ENCODE measurements around the gene POM121C.
A peak's percentile ranks its signal among the peaks of the same experiment; 100 is the strongest.
"Not testable (repeated sequence)": the region's sequence is repeated elsewhere in the genome, so short reads cannot be mapped to it uniquely, and the experiment has no call there.

The POM121C gene

DNA sequence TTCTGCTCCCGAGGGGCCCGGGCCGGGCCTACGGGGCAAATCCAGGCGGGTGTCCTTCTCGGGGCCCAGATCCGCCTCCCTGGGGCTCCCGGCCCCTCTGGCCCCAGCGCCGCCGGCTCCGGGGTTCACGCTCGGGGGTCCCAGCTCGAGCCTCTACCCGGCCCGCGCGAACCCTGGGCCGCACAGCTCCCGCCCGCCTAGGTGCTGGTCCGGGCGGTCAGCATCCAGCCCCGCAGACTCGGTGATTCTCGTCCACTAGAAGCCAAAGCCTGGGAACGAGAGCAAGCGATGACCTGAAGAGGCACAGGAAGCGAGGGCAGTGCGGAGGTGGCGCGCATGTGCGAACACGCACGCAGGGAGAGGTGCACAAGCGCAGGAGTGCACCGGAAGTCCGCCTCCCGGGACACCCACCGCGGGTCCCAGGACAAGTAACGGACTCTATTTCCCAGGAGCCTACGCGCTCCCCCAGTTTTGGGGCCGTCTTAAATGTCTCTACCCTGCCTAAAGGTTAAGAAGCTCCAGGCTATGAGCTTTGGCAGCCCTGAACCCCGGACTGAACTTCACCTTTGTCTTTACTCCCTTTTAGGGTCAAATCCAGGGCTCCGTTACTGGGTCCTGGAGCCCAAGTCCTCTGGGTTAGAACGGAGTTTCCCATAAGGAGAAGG, at the start of gene POM121C:
POM121C (minus strand) TSS at position 321 of the 665 bp plus-strand sequence. CDS start 44,803 bp downstream, outside the sequence.
- DNase-seq (ENCODE audit: low spot score): peak; percentile 81

DNA sequence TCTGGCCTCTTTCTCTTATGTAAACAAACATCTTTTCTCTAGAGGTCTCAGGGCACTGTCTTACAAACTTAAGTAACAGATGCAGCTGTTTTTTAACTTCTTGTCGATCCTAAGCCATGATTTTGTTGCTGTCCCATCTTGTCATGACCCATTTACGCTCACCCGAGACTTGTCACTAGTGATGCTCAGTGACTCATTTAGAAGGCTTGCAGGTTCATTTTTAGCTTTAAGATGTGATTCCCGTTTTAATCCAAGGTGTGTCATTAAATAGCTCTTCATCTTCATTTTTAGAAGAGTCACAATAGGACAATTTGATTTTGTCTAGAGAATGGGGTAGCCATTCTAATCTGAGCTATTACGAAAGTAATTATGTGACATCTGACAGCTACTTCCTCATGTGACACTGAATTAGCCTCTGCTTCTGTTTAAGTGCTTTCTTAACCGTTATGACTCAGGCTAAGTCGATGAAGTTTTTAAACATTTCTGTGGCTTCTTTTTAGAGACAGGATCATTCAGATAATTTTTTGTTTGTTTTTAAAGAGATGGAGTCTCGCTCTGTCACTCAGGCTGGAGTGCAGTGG, 48.7 kb upstream of the POM121C start:
- peak; percentile 70 for DNase-seq (ENCODE audit: low spot score)

DNA sequence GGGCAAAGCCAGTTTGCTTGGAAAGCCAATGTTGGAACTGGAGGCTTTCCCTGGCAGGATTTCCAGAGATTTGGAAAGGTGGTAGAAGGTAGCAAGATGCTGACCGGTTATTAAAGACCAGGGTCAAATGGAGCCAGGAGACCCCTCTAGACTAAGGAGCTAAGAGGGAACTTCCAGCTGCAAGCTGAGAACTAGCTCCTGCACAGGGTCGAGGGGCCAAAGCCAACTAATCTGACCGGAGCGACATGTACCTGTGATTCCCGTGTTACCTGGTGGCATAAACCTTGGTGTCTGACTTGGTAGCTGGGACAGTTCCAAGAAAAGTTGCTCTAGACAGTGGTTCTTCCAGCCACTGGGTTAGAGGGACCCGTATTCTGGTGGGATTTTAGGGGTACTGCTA, 47.8 kb upstream of the POM121C start:
- DNase-seq (ENCODE audit: low spot score): no peak

DNA sequence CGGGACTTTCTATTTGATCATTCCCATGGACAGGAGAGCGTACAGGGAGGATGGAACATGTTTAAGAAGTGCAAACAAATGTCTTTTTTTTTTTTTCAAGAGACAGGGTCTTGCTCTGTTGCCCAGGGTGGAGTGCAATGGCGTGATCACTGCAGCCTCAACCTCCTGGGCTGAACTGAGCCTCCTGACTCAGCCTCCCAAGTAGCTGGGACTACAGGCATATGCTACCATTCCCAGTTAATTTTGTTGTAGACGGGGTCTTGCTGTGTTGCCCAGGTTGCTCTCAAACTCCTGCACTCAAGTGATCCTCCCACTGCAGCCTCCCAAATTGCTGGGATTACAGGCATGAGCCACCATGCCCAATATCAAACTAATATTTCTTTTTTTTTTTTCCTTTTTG, 46.5 kb upstream of the POM121C start:
- DNase-seq (ENCODE audit: low spot score): no peak

DNA sequence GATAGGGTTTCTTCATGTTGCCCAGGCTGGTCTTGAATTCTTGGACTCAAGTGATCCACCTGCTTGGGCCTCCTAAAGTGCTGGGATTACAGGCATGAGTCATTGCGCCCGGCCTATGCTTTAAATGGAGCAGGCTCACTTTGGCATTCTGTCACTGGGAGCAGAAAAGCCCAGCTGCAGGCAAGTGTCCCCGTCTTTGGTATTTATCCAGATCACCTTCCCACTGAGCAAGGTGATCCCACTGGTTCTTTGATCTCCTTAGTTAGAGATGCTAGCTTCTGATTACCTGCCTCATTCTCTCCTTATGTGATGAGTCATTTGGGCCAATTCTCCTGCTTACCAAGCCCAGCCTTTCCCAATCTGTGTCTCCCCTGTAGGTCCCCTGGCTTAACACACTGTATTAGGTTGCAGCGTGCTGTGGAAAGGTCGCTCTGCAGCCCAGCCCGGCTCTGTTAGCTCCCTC, 45.3 kb upstream of the POM121C start:
- no peak for DNase-seq (ENCODE audit: low spot score)

DNA sequence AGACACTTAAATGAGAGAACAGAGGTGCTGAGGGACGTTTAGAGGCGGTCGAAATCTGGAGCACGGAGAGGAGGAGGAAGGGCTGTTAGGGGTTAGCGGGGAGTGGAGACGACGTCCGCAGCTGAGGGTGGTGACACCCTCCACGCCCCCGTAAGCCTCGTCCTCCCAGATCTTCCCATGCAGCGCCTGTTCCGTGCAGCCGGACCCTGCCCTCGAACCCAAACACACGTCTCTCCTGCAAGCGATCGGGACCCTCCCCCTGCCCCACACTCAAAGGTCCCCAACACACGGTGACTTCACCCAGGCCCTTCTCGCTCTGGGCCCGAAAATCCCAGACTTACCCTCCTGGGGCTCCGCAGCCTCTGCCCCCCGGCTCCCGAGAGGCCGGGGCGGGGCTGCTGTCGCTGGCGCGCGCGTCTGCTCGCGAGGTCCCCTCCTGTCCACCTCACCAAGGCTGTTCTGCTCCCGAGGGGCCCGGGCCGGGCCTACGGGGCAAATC, 41.2 kb upstream of the POM121C start:
- DNase-seq (ENCODE audit: low spot score): not testable (repeated sequence)

DNA sequence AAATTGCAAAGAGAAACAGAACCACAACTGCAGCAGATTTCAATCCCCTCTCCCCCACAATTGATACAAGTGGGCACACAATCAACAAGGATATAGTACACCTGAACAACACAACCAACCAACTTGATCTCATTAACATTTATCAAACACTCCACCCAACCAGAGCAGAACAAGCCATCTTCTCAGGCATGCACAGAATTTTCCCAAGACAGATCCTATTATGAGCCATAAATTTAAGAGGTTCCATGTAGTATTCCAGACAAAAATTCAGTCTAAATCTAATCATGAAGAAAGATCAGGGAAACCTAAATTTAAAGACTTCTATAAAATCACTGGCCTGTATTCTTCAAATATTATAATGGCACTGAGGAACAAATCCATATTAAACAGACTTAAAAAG, 35.6 kb upstream of the POM121C start:
- not testable (repeated sequence) for DNase-seq (ENCODE audit: low spot score)

DNA sequence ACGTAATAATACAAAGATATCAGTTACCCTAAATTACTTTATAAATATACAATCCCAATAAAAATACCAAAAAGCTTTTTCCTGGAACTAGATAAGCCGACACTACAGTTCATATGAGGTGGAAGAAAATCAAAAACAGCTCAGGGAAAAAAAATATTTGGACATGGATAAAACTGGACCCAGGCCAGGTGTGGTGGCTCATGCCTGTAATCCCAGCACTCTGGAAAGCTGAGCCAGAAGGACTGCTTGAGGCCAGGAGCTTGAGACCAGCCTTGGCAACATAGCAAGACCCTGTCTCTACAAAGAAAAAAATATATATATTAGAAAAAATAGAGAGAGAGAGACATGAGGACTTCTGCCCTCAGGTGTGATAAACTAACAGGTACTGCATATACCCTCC, 32.7 kb upstream of the POM121C start:
- not testable (repeated sequence) for DNase-seq (ENCODE audit: low spot score)

DNA sequence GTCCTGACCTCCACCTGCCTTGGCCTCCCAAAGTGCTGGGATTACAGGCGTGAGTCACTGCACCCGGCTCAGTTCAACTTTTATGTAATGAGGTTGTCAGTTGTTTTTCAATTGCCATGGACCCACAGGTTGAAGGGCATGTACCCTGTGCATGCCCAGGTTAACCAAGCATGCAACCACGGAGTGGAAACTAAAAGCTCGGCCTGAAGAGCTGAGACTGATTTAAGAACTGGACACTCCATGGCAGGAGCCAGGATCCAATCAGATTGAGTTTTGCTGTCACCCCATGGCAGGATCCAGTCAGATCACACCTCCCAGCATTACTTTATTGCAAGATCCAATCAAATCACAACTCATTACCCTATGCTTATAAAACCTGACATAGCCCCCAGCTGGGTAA, 22.9 kb upstream of the POM121C start:
- not testable (repeated sequence) for DNase-seq (ENCODE audit: low spot score)

DNA sequence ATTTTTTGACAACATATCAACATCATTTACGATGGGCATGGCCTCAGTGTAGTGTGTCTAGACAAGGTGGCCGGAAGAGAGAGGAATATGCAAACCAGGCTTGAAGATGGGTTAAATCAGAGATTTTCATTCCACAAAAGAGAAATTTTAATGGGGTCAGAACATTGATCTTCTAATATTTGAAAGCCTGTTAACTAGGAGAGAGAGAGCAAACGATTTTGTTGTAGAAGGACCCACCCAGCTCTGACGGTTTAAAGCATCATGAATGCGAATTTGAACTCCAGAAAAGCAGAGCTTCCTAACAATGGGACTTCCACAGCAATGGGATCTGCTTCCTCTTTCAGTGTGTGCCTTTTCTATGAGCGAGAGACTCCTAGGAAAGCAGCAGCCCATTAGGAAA, 5.9 kb upstream of the POM121C start, which contains the start of gene SPDYE5:
SPDYE5 (plus strand) TSS at position 301 of the 400 bp plus-strand sequence. CDS start 1,728 bp downstream, outside the sequence.
- not testable (repeated sequence) for DNase-seq (ENCODE audit: low spot score)

DNA sequence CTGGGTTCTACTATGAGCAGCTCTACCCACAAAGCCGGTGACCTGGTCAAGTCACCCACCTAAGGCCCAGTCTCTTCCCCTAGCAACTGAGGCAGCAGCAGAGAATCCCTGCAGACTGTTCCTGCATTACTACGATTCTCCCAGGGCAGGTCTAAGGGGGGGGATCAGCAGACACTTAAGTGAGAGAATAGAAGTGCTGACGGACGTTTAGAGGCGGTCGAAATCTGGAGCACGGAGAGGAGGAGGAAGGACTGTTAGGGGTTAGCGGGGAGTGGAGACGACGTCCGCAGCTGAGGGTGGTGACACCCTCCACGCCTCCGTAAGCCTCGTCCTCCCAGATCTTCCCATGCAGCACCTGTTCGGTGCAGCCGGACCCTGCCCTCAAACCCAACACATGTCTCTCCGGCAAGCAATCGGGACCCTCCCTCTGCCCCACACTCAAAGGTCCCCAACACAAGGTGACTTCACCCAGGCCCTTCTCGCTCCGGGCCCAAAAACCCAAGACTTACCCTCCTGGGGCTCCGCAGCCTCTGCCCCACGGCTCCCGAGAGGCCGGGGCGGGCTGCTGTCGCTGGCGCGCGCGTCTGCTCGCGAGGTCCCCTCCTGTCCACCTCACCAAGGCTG, 632 bp downstream of the POM121C start:
- DNase-seq (ENCODE audit: low spot score): not testable (repeated sequence)

DNA sequence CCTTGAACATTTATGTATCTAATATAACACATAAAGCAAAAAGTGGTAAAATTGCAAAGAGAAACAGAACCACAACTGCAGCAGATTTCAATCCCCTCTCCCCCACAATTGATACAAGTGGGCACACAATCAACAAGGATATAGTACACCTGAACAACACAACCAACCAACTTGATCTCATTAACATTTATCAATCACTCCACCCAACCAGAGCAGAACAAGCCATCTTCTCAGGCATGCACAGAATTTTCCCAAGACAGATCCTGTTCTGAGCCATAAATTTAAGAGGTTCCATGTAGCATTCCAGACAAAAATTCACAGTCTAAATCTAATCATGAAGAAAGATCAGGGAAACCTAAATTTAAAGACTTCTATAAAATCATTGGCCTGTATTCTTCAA, 5.8 kb downstream of the POM121C start:
- not testable (repeated sequence) for DNase-seq (ENCODE audit: low spot score)

DNA sequence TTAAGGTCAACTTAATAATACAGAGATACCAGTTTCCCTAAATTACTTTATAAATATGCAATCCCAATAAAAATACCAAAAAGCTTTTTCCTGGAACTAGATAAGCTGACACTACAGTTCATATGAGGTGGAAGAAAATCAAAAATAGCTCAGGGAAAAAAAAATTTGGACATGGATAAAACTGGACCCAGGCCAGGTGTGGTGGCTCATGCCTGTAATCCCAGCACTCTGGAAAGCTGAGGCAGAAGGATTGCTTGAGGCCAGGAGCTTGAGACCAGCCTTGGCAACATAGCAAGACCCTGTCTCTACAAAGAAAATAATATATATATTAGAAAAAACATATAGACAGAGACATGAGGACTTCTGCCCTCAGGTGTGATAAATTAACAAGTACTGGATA, 8.6 kb downstream of the POM121C start:
- not testable (repeated sequence) for DNase-seq (ENCODE audit: low spot score)

DNA sequence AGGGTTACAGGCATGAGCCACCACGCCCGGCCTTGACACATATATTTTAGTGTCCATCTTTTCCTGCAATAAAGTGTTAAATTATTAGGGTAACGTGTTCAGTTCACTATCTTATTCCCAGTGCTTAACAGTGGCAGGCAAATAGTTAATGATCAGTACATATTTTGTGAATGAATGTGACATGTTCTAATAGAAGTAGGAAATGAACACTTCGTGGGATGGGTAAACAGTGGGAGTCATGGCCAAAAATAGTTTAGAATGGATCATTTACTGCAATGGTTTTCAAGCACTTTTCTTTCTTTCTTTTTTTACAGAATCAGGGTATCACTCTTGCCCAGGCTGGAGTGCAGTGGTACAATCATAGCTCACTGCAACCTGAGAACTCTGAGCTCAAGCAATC, 15.9 kb downstream of the POM121C start:
- not testable (repeated sequence) for DNase-seq (ENCODE audit: low spot score)

DNA sequence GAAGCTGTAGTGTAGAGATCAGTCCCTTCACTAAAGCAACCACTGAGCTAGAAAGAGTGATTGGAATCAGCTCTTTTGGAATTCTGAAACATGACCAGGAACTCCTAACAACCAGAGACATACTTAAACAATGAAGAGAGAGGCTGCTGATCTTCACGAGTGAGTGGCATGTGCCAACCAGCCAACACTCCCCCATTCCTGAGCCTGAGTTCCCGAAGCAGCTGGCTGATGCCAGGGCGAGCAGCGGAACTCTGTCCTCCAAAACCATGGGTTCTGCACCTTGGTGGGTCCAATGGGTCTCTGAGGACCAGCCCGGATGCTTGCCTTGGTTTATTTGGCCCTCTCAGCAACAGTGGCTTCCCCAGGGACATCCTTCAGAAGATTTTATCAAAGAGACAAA, 25.6 kb downstream of the POM121C start:
- not testable (repeated sequence) for DNase-seq (ENCODE audit: low spot score)

DNA sequence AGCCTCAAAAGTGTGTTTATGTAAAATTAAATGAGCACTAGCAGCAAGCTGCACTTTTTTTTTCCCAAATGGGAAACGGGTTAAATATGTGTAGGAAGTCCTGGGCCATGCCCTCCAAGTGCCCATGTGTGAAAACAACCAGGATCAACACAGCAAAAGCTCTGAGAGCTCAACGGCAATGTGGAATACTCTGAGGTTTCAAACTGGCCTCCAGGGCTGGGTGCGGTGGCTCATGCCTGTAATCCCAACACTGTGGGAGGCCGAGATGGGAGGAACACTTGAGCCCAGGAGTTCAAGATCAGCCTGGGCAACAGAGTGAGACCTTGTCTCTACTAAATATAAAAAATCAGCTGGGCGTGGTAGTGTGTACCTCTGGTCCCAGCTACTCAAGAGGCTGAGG, 28.1 kb downstream of the POM121C start:
- not testable (repeated sequence) for DNase-seq (ENCODE audit: low spot score)

DNA sequence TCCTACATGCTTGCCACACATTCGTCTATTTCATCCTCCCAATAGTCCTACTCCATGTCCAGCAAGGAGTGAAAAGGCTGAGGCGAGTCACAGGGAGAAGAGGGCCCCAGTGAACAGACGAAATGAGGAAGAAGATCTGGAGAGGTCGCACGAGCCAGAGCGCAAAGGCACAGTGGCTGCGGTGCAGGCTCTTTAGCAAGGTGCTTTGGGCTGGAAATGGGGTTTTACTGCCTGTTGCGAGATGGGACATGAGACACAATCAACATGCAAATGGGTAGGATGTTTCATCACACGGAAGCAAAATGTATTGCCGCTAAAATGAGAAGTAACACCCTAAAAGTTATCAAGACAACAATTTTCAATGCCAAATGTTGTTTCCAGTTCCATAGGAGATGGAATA, 29.7 kb downstream of the POM121C start:
- not testable (repeated sequence) for DNase-seq (ENCODE audit: low spot score)

DNA sequence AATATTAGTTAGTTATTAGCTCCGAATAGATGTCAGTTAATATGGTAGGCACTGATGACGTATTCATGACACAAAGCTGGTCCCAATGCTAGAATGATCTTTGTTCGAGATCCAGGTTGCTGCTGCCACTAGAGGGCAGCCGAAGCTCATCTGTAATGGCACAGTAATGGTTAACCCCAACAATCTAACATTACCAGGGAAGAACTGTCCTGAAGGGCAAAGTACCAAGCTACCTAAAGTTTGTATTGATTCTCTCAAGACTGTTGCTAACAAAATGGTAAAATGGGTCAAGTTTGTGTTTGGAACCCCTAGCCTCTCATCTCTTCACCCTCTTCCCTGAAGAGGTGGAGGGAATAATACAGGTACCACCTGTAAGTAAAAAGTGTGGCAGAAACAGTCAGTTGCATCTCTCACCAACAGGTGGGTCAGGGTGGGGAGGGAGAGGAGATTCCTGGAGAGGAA, 33.6 kb downstream of the POM121C start:
- not testable (repeated sequence) for DNase-seq (ENCODE audit: low spot score)

DNA sequence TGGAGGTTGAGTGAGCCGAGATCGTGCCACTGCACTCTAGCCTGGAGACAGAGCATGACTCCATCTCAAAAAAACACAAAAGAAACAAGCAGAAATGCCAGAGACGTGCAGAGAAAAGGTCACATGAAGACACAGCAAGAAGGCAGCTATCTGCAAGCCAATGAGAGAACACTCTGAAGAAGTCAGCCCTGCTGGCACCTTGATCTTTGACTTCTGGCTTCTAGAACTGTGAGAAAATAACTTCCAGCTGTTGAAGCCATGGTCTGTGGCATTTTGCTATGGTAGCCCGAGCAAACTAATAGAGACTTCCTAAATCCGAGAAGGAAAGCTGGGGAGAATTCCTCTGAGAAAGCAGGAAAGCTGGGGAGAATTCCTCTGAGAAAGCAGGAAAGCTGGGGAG, 36.2 kb downstream of the POM121C start:
- not testable (repeated sequence) for DNase-seq (ENCODE audit: low spot score)

DNA sequence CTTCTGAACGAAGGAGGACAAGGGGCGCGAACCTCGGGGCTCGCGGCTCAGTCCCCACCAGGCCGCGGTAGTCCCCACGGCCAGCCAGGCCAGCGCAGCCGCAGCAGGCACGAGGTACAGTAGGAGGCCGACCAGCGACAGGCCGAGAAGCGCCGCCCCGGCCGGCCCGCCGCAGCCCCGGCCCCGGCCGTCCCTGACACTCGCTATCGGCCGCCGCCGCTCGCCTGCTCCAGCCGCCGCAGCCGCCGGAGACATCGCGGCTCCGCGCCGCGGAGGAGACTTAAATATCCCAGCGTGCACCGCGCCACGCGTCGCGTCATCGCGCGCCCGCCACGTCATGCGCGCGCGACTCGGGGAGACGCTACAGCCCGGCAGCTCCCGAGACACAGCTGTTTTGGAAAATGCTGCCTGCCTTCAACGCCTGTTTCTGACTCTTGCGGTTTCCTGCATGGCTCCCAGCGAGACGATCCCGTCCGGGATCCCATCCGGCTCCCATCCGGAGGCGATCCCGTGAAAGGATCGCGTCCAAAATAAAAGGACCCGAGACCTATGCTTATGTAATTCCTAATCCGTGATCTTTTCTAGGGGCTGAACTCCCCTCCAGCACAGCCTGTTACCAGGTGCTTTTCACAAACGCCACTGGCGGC, 43.5 kb downstream of the POM121C start:
- DNase-seq (ENCODE audit: low spot score): not testable (repeated sequence)

DNA sequence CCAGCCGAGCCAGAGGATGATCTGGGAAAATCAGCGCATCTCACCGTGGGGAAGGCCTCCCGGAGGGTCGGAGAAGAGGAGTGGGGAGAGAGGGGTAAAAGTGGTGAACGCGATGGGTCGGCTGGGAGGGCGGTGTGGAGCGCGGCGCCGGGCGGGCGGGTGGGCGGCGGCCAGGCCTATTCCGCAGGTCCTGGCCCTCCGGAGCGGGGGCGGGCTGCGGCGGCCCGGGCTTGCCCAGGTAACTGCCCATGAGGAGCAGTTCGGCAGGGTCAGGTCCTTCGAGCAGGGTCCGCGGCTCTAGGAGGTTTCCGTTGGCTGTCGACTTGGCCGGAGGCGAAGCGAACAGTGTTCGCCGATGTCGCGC, 44.0 kb downstream of the POM121C start:
- DNase-seq (ENCODE audit: low spot score): not testable (repeated sequence)

DNA sequence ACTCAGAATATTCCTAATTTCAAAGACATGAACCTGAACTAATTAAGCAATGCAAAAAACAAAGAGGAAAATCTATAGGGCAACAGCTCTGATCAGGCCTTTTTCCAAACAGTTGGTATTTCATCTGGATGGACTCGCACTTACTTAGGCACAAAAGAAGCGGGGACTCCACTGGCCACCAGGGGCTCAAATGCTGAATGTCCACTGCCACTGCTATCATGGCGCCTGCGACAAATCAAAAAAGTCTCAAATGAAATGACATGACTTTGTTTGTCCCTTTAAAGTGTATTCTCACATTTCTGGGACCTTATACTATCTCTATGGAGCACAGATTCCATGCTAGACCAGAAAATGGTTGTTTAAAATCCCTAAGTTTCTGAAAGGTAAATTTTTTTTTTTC, 47.1 kb downstream of the POM121C start:
- not testable (repeated sequence) for DNase-seq (ENCODE audit: low spot score)

All from COLO829 (cell line).